PC-9 (cell line): ENCODE results near the gene TMEM185A.
"Not testable (repeated sequence)": the region's sequence is repeated elsewhere in the genome, so short reads cannot be mapped to it uniquely, and the experiment has no call there.

Source experiments
- EZH2 ChIP-seq: fragments of 200-600 bp; sonication (generic); IDR thresholded peaks from 2 replicates; pipeline ENCODE4 v1.8.0; 2017; ENCODE audit warnings: antibody characterized with exemption, low read depth
- TF ChIP-seq, protein P1 (sequence below): fragments of 200-600 bp; sonication (generic); conservative IDR thresholded peaks from 2 replicates; pipeline ENCODE4 v1.6.1; 2017; ENCODE audit warnings: mixed run types, antibody characterized with exemption, mild to moderate bottlenecking, moderate library complexity

DNA sequence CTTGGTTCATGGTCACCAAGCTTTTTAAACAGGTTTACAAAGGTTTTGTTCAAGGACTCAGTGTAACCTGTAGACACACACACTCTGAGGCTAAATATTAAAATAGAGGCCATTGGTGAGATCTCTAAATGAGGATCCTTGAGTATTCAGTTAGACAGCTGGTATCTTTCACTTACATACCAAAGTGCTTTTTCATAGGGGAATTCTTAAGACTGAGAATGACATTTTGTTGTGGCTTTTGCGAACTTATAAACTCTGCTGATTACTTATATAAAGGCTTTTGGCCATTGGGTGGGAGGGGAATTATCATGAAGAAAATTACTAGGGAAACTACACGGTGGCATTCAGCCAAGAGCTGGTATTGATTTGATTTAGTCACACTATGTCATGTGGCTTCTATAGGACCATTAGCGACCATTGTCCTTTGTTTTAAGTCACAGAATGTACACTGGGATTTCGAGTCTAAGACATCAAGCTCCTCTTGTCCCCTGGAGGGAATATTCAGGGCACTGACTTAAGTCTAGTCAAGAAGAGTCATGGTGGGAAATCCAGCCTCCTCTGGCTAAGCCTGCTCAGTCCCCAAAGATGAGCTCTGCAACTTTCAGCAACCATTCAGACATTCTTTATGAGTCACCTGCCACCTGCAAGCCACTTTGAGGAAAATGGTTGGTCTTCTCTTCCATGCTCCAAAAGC is 80.2 kb downstream of the TMEM185A start:
- TF ChIP-seq, protein P1, sequence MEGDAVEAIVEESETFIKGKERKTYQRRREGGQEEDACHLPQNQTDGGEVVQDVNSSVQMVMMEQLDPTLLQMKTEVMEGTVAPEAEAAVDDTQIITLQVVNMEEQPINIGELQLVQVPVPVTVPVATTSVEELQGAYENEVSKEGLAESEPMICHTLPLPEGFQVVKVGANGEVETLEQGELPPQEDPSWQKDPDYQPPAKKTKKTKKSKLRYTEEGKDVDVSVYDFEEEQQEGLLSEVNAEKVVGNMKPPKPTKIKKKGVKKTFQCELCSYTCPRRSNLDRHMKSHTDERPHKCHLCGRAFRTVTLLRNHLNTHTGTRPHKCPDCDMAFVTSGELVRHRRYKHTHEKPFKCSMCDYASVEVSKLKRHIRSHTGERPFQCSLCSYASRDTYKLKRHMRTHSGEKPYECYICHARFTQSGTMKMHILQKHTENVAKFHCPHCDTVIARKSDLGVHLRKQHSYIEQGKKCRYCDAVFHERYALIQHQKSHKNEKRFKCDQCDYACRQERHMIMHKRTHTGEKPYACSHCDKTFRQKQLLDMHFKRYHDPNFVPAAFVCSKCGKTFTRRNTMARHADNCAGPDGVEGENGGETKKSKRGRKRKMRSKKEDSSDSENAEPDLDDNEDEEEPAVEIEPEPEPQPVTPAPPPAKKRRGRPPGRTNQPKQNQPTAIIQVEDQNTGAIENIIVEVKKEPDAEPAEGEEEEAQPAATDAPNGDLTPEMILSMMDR: not testable (repeated sequence)
- not testable (repeated sequence) for TF ChIP-seq EZH2
